ENCODE measurements around the gene NR3C1.

NR3C1 gene

DNA sequence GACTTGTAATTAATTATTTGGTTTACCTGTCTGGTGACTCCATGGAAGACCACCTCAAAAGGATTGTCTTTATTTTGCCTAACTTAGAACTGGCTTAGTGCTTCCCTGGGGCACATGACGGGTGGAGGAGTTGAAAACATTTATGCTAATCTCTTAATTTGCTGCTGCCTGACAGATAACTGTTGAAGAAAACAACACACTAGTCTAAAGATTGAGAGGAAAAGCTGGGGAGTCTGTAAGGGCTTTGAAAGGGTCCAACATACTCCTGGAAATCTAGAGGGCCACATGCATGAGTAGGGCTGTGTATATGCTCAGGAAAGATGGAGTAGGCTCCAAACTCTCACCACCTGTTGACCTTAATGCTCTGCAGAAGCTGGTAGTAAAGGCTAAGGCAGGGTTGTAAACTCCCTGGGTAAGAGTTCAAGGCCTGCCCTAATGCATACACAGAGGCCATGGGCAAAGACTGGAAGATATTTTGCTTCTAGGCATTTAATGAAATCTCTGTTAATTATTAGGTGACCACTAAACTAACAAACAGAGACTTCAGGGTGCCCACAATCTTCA, 40.7 kb downstream of the NR3C1 start:
- DNase-seq (ENCODE audit: low read depth in 3 of 3), result no peak

DNA sequence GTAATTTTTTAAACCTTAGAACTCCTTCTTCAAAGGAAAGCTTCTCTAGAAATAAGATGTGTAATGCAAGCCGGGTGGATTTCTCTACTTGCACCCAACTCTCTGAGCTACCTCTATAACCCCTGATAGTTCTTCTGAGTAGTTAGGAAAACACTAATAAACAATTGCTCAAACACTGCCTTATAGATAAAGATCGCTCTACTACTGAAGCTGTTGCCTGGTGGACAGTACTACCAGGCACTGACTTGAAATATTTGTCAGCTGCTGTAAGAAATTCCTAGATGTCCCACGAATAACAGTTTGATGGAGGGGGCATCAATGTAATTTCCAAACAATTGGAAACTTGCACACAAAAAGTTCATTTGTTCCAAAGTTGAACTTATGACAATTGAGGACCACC, 42.0 kb downstream of the NR3C1 start:
- no peak for DNase-seq (ENCODE audit: low read depth in 3 of 3)

DNA sequence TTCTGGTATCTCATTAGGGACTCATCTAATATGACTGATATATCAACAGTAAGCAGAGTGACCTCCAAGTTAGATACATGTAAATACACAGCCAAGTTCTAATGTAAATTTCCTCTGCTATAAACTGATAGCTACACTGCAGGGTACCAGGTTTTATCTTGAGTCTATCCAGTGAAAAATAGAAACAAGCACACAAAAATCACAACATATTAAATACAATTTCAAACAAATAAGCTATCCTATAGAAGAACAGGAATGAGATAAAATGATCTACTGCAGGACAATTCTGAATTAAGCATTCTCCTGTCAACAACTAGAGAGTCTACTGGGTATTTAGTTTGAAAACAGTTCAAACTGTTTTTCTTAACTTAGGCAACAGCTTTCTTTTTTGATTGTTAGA, 42.7 kb downstream of the NR3C1 start:
- DNase-seq (ENCODE audit: low read depth in 3 of 3), result no peak

DNA sequence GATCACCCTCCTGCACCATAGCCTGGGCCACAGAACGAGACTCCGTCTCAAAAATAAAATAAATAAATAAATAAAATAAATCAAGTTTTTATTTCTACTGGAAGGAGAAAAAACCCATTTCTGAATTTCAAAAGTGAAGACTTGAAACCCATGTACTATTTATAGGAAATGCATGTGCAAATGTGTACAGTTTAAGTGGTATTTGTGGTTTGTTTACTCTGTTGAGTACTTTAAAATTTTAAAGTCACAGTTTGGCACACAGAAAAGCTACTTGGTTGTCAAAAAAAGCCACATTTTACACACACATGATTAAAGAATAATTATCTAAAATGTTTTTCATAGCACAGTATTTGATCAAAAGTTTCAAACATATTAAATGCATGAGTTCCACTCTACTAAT, 43.6 kb downstream of the NR3C1 start:
- DNase-seq (ENCODE audit: low read depth in 3 of 3), result no peak

DNA sequence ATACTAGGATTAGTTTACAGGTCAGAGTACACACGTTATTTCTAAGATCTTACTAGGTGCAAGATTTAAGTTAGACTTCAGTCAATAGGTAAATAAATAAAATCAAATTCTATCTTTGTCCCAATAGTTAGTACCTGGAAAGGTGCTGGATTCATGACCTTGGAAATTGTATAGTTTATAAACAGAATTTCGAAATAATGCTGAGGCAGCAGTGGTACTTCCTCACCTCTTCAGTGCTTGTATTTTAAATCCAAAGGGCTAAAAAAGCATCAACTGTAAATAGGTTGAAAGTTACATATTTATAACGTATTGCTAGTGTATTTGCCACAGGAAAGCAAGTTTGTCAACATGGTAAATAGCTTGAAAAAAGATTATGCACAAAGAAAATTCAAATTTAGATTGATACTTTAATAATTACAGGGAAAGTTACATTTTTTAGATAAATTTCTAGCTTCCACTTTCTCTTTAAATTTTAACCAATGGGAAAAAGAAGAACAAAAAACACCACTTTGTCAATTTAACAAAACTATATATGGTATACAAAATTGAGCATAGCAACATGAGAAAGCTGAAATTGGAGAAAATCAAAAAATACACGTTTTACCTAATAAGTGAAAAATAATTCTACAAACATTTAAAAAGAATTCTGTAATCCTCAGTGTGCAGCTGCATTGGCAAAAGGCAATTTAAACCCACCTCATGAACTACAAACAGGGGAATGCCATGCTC, 46.5 kb downstream of the NR3C1 start:
- DNase-seq (ENCODE audit: low read depth in 3 of 3), result no peak

DNA sequence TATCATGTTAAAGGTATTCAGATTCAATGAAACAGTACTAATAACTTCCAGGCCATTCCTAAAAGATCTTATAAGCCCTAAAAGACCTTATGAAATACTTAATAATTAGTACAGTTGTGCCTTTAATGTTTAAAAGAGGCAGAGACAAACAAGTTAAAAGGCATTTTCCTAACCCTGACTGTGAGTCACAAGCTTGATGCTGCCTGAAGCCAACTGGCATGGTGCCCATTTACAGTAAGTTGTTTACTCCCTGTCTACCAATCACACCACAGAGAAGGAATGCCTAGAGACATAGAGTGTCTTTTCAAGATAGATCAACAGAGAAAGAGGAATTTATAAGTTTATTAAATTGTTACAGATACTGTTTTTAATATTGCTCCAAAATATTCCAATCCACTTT, 47.8 kb downstream of the NR3C1 start:
- DNase-seq (ENCODE audit: low read depth in 3 of 3), result peak in 2 of 3 experiments; percentile 24 to 53

DNA sequence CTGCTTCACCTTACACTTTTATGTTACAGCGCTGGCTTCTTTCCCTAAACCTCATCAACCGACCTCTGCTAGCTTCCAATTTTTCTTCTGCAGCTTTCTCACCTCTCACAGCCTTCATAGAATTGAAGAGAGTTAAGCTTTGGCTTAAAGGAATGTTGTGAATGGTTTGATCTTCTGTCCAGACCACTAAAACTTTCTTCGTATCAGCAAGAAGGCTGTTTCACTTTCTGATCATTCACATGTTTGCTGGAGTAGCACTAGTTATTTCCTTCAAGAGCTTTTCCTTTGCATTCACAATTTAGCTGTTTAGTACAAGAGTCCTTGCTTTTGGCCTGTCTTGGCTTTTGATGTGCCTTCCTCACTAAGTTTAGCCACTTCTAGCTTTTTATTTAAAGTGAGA, 49.5 kb downstream of the NR3C1 start:
- DNase-seq (ENCODE audit: low read depth in 3 of 3), result no peak

DNA sequence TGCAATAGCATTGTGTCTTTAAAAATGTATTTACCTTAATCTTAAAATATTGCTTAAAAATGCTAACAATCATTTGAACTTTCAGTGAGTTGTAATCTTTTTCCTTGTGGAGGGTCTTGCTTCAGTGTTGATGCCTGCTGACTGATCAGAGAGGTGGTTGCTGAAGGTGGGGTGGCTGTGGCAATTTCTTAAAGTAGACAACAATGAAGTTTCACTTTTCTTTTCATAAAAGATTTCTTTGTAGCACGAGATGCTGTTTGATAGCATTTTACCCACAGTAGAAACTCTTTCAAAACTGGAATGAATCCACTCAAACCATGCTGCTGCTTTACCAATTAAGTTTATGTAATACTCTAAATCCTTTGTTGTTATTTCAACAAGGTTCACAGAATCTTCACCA, 50.8 kb downstream of the NR3C1 start:
- DNase-seq (ENCODE audit: low read depth in 3 of 3), result no peak

DNA sequence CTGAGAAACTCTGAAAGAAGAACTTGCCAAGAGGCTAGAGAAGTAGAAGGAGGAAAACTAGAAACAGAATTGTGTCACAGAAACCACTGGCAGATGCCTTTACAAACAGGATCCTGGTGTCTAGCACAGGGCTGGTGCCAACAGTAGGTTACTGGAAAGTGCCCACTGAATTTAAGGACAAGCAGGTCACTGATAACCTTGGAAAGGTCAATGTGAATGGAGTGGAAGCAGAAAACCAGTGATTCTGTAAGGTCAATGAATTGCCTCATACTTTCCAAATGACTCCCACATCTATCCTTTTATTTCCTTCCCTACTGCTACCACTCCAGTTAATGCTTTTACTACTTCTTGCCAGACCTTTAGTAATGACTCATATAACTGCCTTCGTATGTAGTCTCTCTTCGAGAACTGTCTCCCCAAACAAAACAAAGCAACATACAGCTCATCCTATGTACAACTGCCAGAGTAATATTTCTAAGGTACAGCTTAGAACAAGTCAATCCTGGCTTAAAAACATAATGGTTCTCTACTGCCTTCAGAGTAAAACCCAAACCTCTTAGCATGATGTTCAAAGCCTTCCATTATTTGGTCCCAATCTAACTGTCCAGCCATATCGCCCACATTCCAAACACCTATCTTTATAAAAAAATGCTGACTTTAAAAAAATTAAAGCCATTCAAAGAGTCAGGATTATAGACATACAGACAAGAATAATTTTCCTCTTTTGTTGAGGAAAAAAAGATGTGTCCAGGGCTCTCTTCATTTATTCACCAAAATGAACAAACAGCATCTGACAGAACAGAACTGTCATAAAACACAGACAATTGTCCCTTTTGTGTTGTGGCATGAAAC, 52.5 kb downstream of the NR3C1 start:
- DNase-seq (ENCODE audit: low read depth in 3 of 3), result no peak

DNA sequence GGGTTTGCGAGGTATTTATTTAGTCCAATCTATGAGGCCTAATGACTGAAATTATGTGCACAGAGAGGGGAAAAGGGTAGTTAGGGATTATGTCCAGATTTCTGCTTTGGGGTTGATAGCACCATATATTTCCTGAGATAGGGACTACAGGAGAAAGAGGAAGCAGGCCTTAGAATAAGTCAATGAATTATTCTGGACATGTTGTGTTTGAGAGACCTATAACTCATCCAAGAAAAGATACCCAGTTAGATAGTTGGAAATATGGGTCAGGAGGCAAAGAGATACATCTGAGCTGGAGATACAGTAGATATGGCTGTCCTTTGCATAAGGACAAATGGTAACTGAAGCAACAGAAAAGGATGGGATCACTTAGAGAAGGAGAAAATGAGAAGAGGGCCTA, 53.1 kb downstream of the NR3C1 start:
- DNase-seq (ENCODE audit: low read depth in 3 of 3), result no peak

DNA sequence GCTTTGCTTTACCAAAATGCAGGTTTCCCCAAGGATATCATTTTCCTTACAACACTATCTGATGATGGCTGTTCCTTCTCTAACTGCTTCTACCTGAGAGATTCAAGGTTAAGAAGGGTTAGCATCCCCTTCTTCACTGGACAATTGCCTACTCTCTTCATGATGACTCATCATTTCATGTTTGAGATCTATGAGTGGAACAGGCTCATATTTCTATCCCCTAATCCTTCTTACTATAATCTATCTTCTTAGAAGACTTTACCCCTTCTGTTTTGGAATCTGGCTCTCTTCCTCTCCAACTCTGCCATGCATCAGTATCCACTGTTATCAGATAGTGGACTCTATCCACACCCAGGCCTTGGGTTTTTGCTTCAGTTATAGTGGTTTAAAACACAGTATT, 54.3 kb downstream of the NR3C1 start:
- DNase-seq (ENCODE audit: low read depth in 3 of 3), result no peak

DNA sequence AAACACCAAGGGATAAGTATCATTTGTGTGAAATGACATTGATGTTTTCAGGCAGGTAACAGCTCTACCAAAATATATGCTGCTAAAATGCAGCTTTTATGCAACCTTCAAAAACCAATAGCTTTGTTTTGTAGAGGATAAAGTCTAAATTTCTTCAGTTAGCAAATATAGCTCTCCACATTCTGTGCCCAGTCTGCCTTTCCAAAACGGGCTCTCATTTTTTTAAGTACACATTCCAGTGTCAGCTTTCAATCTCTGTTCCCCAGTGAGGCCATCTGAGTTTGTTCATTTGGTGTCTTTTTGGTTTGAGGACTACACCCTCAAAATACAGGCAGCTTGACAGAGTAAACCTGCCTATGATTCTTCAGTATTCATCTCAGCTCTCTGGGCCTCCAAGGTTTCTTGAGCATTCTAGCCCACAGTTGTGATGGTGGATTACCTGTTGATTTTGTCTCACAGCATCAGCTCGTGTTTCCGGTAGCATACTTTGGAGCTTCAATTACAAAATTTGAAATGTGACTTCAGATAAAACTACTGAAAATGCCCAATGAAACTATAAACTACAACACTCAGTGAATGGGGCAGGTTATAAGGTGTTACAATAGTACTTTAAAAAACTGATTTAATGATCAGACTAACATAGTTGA, 55.7 kb downstream of the NR3C1 start:
- DNase-seq (ENCODE audit: low read depth in 3 of 3), result no peak

DNA sequence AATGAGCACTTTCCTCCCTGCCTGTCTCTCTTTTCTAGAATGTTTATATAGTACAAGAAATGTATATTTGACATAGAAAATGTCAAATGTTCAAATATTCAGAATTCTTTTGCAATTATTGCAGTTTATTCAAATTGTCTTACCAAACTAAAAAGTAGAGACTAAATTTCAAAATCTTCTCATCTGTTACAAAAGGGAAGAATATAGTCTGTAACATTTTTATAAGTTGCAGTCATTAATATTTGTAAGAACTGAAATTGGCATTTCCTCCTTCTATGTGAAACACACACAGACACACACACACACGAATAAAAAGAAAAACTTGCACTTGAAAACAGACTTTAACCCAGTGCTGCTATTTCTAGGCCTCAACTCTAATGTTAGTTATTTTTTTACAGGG, 56.4 kb downstream of the NR3C1 start:
- DNase-seq (ENCODE audit: low read depth in 3 of 3), result no peak

DNA sequence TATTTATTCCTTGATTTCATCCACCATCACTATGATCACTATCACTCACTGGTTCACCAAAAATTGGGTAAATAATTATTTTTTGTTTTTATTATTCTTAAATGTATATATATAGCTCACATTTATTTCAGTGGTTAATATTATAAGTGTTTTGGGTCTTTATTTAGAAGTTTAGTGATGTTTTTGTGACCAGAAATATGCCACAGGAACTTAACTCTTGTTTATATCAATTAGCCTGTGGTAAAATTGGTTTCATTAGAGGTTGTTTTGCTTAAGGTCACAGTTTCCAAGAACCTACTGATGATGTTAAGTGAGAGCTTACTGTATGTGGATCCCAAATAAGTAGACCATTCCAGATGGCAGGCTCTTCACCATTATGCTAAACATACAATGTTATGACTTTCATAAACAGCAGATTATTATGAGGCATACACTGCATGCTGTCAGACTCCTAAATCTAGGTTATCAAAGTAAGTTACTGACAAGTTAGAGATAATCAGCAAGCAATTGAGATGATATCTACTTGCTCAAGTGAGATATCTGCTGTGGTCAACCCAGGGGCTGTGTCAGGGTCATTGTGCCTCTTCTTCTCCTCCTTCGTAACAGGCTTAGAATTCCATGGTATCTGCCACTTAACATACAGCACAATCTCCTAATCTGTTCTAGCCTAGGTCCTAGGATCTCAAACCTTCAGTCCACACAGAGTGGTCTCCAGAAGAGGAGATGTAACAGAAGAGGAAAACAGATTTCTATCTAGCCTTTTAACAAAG, 57.6 kb downstream of the NR3C1 start:
- DNase-seq (ENCODE audit: low read depth in 3 of 3), result no peak

DNA sequence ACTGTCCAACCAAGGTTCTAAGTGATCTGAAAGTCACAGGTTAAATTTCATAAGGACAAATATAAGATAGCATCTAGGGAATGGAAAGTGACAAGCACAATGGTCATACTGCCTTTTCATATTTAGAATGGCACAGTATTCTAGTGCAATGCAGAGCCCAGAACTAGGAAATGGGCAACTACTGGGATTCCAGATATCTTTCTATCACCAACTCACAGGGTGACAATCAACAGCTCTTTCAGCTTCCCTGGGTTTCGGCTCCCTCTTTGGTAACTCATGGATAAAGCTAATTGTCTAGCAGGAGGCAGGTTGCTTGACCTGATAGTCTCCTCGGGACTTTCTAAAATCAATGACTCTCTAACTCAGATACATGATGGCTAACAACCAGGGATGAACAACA, 60.4 kb downstream of the NR3C1 start:
- no peak for DNase-seq (ENCODE audit: low read depth in 3 of 3)

DNA sequence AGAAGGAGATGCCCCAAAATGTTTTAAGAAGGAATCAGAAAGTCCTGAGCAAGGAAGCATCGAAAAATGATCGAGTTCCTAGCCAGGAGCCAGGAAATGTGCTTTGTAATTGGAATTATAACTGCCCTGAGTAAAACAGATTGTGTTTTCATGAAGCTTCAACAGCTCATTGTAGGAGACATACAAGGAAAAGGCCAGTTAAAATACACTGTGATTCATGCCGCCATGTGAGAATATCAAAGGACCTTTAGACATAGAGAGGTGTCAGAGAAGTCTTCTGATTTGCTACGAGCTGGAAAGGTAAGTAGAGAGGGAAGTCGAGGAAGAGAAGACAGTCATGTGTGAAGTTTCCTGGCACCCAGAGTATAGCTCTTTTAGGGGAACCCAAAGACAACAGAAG, 60.9 kb downstream of the NR3C1 start:
- DNase-seq (ENCODE audit: low read depth in 3 of 3), result no peak

DNA sequence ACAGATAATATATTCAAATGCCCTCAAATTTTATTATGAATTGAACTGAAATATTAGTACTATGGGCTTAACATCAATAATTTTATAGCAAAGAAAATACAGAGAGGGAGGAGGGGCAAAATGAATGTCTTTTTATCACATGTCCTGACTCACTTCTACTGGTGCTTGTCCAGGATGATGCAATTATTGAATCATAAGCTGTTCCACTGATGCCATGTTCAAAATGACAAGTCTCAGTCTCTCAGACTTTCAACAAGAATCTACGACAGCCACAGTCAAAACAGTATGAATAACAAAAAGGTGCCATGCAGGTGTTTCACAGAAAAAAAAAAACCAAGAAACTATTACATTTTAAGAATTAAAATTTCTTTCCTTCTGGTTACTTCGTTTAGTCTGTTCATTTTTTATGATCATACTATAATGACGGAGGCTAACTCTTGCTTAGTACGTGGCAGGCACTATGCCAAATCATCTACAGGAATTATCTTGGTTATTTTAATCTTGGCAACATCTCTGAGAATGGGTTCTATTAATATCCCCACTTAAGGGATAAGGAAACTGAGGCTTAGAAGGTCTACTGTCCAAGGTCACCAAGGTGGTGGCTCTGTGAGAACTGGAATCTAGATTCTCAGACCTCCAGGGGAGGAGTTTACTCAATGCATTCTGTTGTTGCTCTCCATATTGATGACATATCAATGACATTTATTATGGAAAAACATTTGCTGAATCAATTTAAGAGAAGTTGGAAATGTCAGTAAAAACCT, 61.5 kb downstream of the NR3C1 start:
- no peak for DNase-seq (ENCODE audit: low read depth in 3 of 3)

DNA sequence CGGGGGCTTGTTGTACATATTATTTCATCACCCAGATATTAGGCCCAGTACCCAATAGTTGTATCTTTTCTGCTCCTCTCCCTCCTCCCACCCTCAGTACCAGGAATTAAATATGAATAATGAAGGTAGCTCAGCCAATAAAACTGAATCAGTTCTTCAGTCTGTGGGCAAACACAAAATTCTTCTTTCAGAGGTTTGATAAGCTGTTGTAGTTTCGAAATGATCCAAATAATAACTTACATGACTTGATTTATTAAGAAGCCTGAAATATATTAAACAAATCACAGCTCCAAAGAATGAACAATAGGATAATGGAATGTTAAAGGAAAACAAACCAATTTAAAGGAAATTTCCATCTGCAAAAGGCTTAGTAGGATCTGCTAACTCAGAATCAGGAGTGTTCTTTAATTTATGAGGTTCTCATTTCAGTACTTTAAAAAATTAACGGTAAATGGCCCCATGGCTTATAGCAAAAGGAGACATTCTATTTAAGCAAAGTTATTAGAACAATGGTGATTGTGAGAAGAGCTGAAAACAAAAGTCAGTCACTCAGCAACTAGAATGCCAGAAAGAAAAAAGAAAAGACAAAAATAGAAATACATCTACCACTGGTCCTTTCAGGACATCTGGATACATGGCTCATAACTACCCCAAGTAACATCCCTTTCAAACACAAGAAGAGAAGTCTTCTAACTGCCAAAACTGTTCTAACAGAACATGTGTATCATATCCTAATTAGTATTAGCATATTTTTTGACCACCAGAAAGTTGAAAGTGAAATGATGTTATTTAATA, 62.4 kb downstream of the NR3C1 start:
- no peak for DNase-seq (ENCODE audit: low read depth in 3 of 3)

DNA sequence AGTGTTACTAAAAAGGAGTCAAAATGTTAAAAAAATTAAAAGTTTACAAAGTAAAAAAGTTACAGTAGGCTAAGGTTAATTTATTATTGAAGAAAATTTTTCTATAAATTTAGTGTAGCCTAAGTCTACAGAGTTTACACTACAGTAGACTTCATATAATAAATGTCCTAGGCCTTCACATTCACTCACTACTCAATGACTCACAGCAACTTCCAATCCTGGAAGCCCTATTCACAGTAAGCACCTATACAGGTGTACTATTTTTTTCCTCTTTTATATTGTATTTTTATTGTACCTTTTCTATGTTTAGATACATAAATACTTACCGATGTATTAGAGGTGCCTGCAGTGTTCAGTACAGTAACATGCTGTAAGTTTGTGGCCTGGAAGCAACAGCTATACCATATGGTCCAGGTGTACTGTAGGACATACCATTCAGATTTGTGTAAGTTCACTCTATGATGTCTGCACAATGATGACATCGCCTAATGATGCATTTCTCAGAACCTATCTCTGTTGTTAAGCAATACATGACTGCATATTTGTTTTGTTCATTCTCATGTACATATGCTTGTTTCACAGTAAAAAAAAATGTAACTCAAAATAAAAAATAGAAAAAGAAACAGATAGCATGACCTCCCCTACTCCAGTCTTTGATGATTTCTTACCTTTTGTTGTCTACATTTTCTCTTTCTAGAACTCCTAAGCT, 64.7 kb downstream of the NR3C1 start:
- no peak for DNase-seq (ENCODE audit: low read depth in 3 of 3)

DNA sequence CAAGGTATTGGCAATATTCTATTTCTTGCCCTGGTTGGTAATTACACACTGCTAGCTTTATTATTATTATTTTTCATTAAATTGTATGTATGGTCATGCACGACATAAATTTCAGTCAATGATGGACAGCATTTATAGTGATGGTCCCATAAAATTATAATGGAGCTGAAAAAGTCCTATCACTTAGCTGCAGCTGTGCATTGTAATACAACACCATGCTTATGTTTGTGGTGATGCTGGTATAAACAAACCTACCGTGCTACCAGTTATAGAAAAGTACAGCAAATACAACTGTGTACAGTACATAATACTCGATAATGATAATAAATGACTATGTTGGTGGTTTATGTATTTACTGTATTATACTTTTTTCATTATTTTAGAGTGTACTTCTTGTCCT, 65.5 kb downstream of the NR3C1 start:
- DNase-seq (ENCODE audit: low read depth in 3 of 3), result no peak

All from stimulated activated CD4-positive, alpha-beta T cell treated with anti-CD3 and anti-CD28 coated beads, TNF-alpha, amount 100 ng/mL, for 4 hours (primary cell).